Naive thymus-derived CD8-positive, alpha-beta T cell (primary cell): ENCODE data around the gene FIBCD1. TPM values are rescaled to one million over a fixed set of nuclear protein-coding genes. Genes with fewer than 3 reads are reported as not detected.

ENCODE experiments used
- ATAC-seq, 2 donors: fragments of 150-1000 bp; cut with Tn5 transposase in 1 of 2; sonication (Bioruptor Pico), chemical (Tn5 transposase) in 1 of 2; 1 replicate in 1 of 2; 2 replicates in 1 of 2; pipeline ENCODE4 v1.10.0; 2021; ENCODE audit warnings: mild to moderate bottlenecking in 2 of 2, moderate library complexity in 2 of 2
- POLR2A ChIA-PET: fragments of 350-600 bp; sonication (Branson Sonifier 250); formaldehyde crosslinking; loops from one replicate; lab custom pipeline; 2021; ENCODE audit warnings: antibody characterized with exemption; lab: Charles Lee
- DNase-seq, 10 donors: peaks; one replicate each; pipeline versions ENCODE4 v3.0.0 to v3.0.0-alpha.2; 2020 to 2022
- H3K27ac Mint-ChIP-seq, 10 donors: one replicate each; pipeline ENCODE4 v1.8.0; 2020 to 2022; ENCODE audit warnings: mild to moderate bottlenecking in 10 of 10, mixed read lengths in 10 of 10, moderate library complexity in 4 of 10, inconsistent platforms in 1 of 10
- H3K27me3 Mint-ChIP-seq, 5 donors: one replicate each; pipeline ENCODE4 v1.8.0; 2021 to 2022; ENCODE audit warnings: mixed read lengths in 5 of 5
- H3K36me3 Mint-ChIP-seq, 3 donors: one replicate each; pipeline ENCODE4 v1.8.0; 2020 to 2022; ENCODE audit warnings: mixed read lengths in 3 of 3, mild to moderate bottlenecking in 2 of 3, inconsistent platforms in 1 of 3
- H3K4me1 Mint-ChIP-seq, 4 donors: one replicate each; pipeline ENCODE4 v1.8.0; 2021 to 2022; ENCODE audit warnings: mixed read lengths in 4 of 4
- H3K4me3 Mint-ChIP-seq, 10 donors: one replicate each; pipeline ENCODE4 v1.8.0; 2020 to 2022; ENCODE audit warnings: mild to moderate bottlenecking in 10 of 10, mixed read lengths in 10 of 10, moderate library complexity in 6 of 10, inconsistent platforms in 1 of 10
- H3K9me3 Mint-ChIP-seq, 9 donors: one replicate each; pipeline ENCODE4 v1.8.0; 2020 to 2022; ENCODE audit warnings: mixed read lengths in 9 of 9, mild to moderate bottlenecking in 3 of 9, inconsistent platforms in 1 of 9, moderate library complexity in 1 of 9
- polyA plus RNA-seq, 3 donors: library from polyadenylated mRNA; unstranded; fragments of 300-500 nt; fragmentation: Illumina TruSeq; gene quantifications; one replicate each; pipeline ENCODE4 v1.2.3, GENCODE V29; 2021
- total RNA-seq, 8 experiments: library from RNA in 2 of 8; stranded (reverse) in 2 of 8; gene quantifications; one replicate each; pipeline ENCODE4 v1.2.3 and lab custom pipeline; 2021 to 2026

The FIBCD1 gene, protein sequence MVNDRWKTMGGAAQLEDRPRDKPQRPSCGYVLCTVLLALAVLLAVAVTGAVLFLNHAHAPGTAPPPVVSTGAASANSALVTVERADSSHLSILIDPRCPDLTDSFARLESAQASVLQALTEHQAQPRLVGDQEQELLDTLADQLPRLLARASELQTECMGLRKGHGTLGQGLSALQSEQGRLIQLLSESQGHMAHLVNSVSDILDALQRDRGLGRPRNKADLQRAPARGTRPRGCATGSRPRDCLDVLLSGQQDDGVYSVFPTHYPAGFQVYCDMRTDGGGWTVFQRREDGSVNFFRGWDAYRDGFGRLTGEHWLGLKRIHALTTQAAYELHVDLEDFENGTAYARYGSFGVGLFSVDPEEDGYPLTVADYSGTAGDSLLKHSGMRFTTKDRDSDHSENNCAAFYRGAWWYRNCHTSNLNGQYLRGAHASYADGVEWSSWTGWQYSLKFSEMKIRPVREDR
- total RNA-seq (not detected), polyA plus RNA-seq (not detected), total RNA-seq (lab: John Stamatoyannopoulos, UW) (0 to 0.25 (median 0) reads per million in 6 experiments)

DNA sequence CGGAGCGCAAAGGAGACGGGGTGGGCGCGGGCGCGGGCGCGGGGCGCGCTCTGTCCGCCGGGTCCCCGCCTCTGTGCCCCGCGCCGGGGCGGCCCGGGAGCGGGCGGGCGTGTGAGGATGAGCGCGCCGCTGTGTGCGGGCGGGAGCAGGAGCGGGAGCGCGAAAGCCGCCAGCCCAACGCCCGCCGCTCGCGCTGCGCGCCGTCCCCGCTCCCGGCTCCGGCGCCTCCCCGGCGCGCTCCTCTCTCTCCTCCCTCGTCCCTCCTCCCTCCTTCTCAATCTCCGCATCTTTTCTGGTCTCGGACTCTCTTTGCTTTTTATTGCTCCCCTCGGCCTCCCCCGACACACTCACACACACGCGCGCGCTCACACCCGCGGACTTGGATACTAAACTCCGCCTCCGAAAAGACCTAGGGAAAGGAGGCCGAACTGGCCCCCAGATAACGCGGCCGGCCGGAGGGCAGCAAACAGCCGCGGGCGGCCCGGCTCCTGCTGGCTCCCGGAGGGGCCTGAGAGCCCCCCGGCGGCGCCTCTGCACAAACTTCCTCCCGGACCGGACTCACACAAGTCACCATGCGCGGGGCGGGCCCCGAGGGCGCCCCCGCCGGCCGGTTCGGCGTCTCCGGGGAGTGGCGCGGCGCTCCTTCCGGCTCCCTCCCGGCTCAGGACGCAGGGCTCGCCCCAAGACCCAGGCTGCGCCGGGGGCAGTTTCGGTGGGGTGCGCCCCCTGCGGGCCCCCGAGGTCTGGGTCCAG is at the start of gene FIBCD1:
Gene FIBCD1, minus strand, starts transcription at position 596 of the 753 bp plus-strand sequence. CDS start 640 bp downstream, outside the sequence.
- H3K27ac Mint-ChIP-seq, result no peak within 1 kb of the TSS
- H3K27me3 Mint-ChIP-seq, result peaks cover 26 to 86% (median 42%) of the 10 kb centered on the region in 5 donors
- DNase-seq, result no peak
- POLR2A ChIA-PET, result no interaction called here
- no peaks in the 10 kb centered on the region for H3K36me3 Mint-ChIP-seq
- ATAC-seq, result no peak
- H3K4me3 Mint-ChIP-seq, result peak within 1 kb of the TSS in 4 of 10 donors; percentile 33 to 75 (median 44)
- no peaks in the 10 kb centered on the region for H3K9me3 Mint-ChIP-seq
- H3K4me1 Mint-ChIP-seq, result peaks cover 4 to 20% (median 17%) of the 10 kb centered on the region in 4 donors

DNA sequence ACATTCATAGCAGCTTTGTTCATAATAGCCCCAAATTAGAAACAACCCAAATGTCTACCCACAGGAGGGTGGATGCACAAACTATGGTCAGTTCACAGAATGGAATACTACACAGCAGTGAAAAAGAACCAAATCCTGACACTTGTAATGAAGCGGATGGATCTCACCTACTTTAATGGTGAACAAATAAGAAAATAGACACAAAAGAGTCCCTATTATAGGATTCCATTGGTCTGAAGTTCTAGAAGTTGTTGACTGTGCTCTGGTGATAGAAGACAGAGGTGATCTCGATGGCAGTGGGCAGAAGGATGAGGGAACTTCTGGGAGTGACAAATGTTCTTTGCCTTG is 49.3 kb upstream of the FIBCD1 start:
- no peak for ATAC-seq
- Mint-ChIP-seq H3K9me3 (no peaks in the 10 kb centered on the region), H3K4me3 (no peak overlapping the region), H3K27me3 (peaks cover 0 to 4% (median 3%) of the 10 kb centered on the region in 5 donors), H3K4me1 (no peaks in the 10 kb centered on the region), H3K36me3 (no peaks in the 10 kb centered on the region), H3K27ac (no peak overlapping the region)
- no peak for DNase-seq
- POLR2A ChIA-PET, result interaction anchor here (0.6 kb wide), 1 partner anchor 10 kb away, joined by 9 read pairs; no protein-coding TSS in a partner anchor

DNA sequence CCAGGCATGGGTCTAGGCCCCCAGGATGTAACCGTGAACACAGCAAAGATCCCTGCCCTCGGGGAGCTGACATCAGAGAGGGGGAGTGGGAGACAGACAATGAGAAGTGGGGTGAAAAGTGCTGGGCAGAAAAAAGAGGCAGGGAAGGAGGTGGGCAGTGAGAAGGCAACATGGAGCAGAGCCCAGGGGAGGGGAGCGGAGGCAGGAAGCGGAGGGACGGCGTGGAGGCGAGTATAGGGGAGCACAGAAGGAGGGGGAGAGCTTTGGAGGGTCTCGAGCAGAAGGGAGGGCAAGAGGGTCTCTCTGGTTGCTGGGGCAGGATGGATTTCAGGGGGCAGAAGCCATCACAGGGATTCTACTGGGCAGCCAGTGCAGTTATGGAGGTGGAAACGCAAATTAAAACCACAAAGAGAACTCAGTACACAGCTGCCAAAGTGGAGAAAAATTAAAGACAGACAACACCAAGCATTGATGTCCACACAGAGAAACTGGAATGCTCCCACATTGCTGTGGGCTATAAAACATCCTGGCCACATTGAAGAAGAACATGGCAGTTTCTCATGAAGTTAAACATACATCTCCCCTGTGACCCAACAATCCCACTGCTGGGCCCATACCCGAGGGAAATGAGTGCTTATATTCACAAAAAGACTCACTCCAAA is 48.8 kb upstream of the FIBCD1 start:
- no peak for ATAC-seq
- Mint-ChIP-seq H3K27me3 (peaks cover 0 to 4% (median 3%) of the 10 kb centered on the region in 5 donors), H3K4me1 (no peaks in the 10 kb centered on the region), H3K9me3 (no peaks in the 10 kb centered on the region), H3K4me3 (no peak overlapping the region), H3K36me3 (no peaks in the 10 kb centered on the region), H3K27ac (no peak overlapping the region)
- no peak for DNase-seq
- POLR2A ChIA-PET, result interaction anchor here (0.6 kb wide), 1 partner anchor 9 kb away, joined by 9 read pairs; no protein-coding TSS in a partner anchor

DNA sequence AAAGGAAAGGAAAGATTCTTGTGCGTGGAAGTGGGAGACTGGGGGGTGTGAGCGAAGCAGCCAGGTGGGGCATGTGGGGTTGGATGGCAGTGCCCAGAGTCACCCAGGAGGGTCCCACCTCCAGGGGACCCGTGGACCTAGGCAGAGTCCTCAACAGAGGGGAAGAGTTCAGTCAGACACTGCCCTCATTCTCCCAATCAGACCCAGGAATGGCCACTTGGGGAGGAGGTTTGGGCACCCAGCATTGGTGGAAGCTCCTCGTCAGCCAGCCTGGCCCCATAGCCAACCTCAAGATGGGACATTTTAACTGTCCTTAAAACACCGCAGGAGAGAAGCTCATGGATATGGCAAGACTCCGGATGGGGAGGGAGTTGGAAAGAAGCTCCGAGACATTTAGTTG is 48.0 kb upstream of the FIBCD1 start:
- Mint-ChIP-seq H3K9me3 (no peaks in the 10 kb centered on the region), H3K27ac (no peak overlapping the region), H3K36me3 (no peaks in the 10 kb centered on the region), H3K4me3 (no peak overlapping the region), H3K27me3 (peaks cover 0 to 6% (median 3%) of the 10 kb centered on the region in 5 donors), H3K4me1 (no peaks in the 10 kb centered on the region)
- ATAC-seq, result no peak
- no peak for DNase-seq
- POLR2A ChIA-PET, result no interaction called here

DNA sequence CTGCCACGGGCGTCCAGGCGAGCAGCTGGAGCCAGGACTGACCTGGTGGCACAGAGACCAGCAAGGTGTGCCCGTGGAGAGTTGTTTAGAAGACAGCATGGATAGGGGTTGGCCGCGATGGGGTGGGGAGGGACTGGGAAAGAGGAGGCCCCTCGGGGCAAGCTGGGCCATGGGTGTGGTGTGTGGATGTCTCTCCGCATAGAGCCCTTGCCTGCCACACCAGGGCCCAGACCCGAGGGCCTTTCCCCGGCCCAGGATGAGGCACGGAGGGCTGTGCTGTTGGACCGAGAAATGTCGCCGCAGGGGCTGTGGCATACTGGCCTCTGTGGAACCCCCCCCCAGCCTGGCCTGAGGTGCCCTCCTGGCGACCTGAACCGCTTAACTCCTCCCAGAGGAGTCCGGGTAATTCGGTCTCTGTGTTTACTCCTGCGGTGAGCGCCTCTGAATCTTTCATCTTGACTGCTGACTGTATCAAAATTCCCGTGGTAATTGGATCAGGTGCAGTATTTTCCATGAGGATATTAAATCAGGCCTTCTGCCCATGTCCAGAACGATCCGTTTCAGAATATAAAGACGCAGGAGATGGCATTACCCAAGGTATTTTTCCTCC is 47.4 kb upstream of the FIBCD1 start:
- DNase-seq (no peak), ATAC-seq (no peak)
- Mint-ChIP-seq H3K9me3 (no peaks in the 10 kb centered on the region), H3K36me3 (no peaks in the 10 kb centered on the region), H3K4me3 (no peak overlapping the region), H3K27ac (no peak overlapping the region), H3K27me3 (peaks cover 0 to 4% (median 3%) of the 10 kb centered on the region in 5 donors), H3K4me1 (no peaks in the 10 kb centered on the region)
- POLR2A ChIA-PET, result no interaction called here

DNA sequence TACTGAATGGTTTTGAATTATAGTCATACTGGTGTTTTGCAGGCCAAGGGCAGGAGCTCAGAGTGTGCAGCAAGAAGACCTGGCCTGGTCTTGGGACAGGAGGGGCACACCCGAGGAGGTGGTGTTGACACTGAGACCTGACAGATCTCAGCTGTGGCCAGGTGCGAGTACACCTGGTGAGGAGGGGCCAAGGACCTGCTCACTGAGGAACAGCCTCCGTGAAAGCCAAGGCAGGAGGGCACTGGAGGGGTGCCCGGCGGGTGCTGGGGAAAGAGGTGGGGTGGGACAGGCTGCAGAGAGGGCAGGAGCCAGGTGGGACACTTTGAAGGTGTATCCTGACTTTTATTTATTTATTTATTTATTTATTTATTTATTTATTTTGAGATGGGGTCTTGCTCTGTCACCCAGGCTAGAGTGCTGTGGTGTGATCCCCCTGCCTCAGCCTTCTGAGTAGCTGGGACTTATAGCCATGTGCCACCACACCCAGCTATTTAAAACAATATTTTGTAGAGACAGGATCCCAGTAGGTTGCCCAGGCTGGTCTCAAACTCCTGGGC is 46.6 kb upstream of the FIBCD1 start:
- no peak for ATAC-seq
- H3K4me1 Mint-ChIP-seq, result no peaks in the 10 kb centered on the region
- POLR2A ChIA-PET, result no interaction called here
- H3K9me3 Mint-ChIP-seq, result no peaks in the 10 kb centered on the region
- no peak overlapping the region for H3K4me3 Mint-ChIP-seq
- H3K27ac Mint-ChIP-seq, result no peak overlapping the region
- DNase-seq, result no peak
- no peaks in the 10 kb centered on the region for H3K36me3 Mint-ChIP-seq
- peaks cover 0 to 4% (median 3%) of the 10 kb centered on the region in 5 donors for H3K27me3 Mint-ChIP-seq

DNA sequence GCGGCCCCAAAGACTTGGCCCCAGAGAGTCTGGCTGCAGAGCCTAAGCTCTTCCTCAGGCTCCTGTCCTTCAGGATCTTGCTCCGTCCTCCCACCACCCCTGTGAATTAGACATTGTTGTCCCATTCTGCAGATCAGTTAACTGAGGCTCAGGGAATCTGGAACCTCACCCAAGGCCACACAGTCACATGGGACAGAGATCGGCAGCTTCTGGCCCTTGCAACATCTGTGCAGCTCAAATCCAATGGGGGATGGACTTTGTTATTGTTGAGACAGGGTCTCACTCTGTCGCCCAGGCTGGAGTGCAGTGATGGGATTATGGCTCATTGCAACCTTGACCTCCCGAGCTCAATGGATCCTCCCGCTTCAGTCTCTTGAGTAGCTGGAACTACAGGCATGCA is 46.0 kb upstream of the FIBCD1 start:
- Mint-ChIP-seq H3K36me3 (no peaks in the 10 kb centered on the region), H3K27ac (no peak overlapping the region), H3K4me3 (no peak overlapping the region), H3K27me3 (peaks cover 0 to 8% (median 7%) of the 10 kb centered on the region in 5 donors), H3K4me1 (peaks cover 0 to 1% (median 0%) of the 10 kb centered on the region in 4 donors), H3K9me3 (no peaks in the 10 kb centered on the region)
- POLR2A ChIA-PET, result no interaction called here
- no peak for DNase-seq
- no peak for ATAC-seq

DNA sequence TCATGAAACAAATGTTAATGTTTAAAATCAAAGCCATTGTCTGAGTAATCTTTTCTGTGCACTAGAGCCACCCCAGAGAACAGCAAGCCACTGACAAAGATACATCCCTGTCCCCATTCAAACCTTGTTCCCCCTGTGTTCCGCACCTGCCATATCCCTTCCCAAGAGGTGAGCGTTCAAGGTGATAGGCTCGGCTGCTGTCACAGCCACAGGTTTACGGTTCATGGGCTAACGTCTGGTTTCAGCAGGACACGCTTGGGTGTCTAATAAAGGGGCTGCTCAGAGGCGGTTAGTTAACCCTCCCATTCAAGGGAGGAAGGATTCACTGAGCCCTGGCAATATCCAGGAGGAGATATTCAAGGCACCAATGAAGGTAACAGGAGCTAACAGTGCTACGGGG is 45.5 kb upstream of the FIBCD1 start:
- Mint-ChIP-seq H3K4me3 (no peak overlapping the region), H3K4me1 (peaks cover 0 to 1% (median 0%) of the 10 kb centered on the region in 4 donors), H3K27me3 (peaks cover 0 to 11% (median 7%) of the 10 kb centered on the region in 5 donors), H3K9me3 (no peaks in the 10 kb centered on the region), H3K27ac (no peak overlapping the region), H3K36me3 (no peaks in the 10 kb centered on the region)
- DNase-seq (no peak), ATAC-seq (no peak)
- POLR2A ChIA-PET, result no interaction called here

DNA sequence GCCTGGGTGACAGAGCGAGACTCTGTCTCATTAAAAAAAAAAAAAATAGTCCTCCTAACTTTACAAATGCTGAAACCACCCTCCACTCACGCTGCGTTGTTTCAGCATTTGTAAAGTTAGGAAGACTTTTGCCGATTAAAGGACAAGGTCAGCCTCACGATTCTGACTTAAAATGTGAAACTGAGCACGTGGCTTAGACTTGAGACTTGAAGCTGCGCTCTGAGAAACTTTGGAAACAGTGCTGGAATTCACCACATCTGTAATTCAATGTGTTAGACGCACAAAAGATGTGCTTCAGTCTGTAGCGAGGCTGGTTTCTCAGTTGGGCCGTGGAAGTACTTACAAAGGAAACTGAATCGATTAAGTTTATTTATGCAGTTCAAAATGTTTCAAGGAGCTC is 44.9 kb upstream of the FIBCD1 start:
- ATAC-seq (no peak), DNase-seq (no peak)
- no peak overlapping the region for H3K4me3 Mint-ChIP-seq
- H3K9me3 Mint-ChIP-seq, result no peaks in the 10 kb centered on the region
- peaks cover 0 to 13% (median 7%) of the 10 kb centered on the region in 5 donors for H3K27me3 Mint-ChIP-seq
- H3K27ac Mint-ChIP-seq, result no peak overlapping the region
- peaks cover 0 to 1% (median 0%) of the 10 kb centered on the region in 4 donors for H3K4me1 Mint-ChIP-seq
- H3K36me3 Mint-ChIP-seq, result no peaks in the 10 kb centered on the region
- POLR2A ChIA-PET, result no interaction called here

DNA sequence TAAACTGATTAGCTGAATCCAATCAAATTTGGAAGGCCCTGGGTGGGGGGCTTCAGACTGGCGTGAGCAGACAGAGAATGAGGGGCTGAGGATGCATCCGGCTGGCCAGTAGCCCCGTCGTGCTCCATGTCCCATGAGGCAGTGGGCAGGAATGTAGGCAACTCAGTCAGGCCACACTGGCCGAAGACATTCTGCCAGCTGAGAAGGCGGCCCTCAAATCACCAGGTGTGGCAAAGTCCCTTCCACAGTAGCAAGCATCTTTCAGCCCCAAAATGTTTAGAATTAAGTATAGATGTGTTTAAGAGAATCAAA is 44.3 kb upstream of the FIBCD1 start:
- Mint-ChIP-seq H3K4me3 (no peak overlapping the region), H3K36me3 (no peaks in the 10 kb centered on the region), H3K27me3 (peaks cover 0 to 13% (median 4%) of the 10 kb centered on the region in 5 donors), H3K4me1 (peaks cover 0 to 1% (median 0%) of the 10 kb centered on the region in 4 donors), H3K9me3 (no peaks in the 10 kb centered on the region), H3K27ac (no peak overlapping the region)
- DNase-seq (no peak), ATAC-seq (no peak)
- POLR2A ChIA-PET, result no interaction called here

DNA sequence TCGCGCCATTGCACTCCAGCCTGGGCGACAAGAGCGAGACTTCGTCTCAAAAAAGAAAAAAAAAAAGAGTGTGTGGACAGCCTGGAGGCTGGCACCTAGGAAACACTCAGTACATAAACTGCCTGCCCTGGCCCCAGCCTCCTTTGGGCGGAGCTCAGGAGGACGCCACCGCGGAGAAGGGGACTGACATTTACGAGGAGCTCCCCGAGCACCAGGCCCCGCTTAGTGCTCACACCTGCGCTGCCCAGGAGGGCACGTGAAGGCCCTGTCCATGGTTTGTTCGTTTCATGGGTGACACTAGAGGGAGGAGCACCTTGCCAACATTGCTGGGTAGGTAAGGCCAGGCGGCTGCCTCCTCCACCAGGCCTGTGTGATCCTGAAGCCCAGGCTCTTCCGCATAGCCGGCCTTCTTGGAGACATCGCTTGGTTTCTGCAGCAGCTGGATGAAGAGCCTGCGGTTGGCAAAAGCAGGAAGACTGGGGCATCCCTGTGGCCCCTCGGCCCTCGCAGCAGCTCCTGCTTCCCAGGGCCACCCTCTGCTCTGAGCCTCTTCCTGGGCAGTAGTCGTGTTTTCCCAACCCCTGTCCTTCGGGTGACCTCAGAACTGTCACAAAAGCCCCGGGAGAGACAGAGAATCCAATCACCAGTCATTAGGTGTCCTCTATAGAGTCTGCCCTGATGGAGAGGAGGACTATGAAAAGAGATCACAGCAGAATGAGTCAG is 43.8 kb upstream of the FIBCD1 start:
- H3K27me3 Mint-ChIP-seq, result peaks cover 0 to 13% (median 3%) of the 10 kb centered on the region in 5 donors
- H3K27ac Mint-ChIP-seq, result no peak overlapping the region
- DNase-seq (no peak), ATAC-seq (no peak)
- peaks cover 0 to 1% (median 0%) of the 10 kb centered on the region in 4 donors for H3K4me1 Mint-ChIP-seq
- H3K36me3 Mint-ChIP-seq, result no peaks in the 10 kb centered on the region
- no peak overlapping the region for H3K4me3 Mint-ChIP-seq
- no peaks in the 10 kb centered on the region for H3K9me3 Mint-ChIP-seq
- POLR2A ChIA-PET, result no interaction called here

DNA sequence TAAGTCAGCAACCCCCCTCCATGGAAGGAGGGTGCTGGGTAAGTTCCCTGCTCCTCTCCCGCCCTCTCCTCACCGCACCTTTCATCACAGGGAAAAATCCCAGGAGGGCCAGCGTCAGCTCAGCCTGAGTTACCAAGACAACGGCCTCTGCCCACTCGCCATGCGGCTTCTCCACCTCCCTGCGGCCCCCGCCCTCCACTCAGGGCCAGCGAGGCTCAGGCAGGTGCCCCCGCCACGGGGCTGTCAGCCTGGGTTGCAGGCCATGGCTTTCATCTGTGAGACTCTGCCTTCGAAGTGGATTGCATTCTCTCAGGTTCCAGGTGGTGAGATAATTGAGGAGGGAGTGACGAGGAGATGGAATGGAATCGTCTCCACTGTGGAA is 42.7 kb upstream of the FIBCD1 start:
- Mint-ChIP-seq H3K36me3 (no peaks in the 10 kb centered on the region), H3K9me3 (no peaks in the 10 kb centered on the region), H3K27ac (no peak overlapping the region), H3K4me1 (peaks cover 0 to 1% (median 0%) of the 10 kb centered on the region in 4 donors), H3K4me3 (no peak overlapping the region), H3K27me3 (peaks cover 2 to 15% (median 10%) of the 10 kb centered on the region in 5 donors)
- POLR2A ChIA-PET, result no interaction called here
- no peak for DNase-seq
- no peak for ATAC-seq
